Adrenal gland (tissue), 12 donors: ENCODE measurements around the gene LHFPL6. TPM values are rescaled to one million over a fixed set of nuclear protein-coding genes. Genes with fewer than 3 reads are reported as not detected.

Source experiments
- DNase-seq, 7 donors: peaks; one replicate each; pipeline ENCODE4 v3.0.0-alpha.2; 2019 to 2020
- H3K27ac ChIP-seq, 5 donors: fragments of 200-600 bp; sonication (generic) in 4 of 5; 1 replicate in 3 of 5; 2 replicates in 2 of 5; pipeline versions ENCODE4 v1.5.1 to v1.8.0; 2016 to 2020; ENCODE audit warnings: mild to moderate bottlenecking in 1 of 5
- H3K27me3 ChIP-seq: fragments of 200-600 bp; 2 replicates; pipeline ENCODE4 v1.8.0; 2021
- H3K36me3 ChIP-seq, 2 donors: fragments of 200-600 bp; replicated peaks in 1 of 2; 1 replicate in 1 of 2; 2 replicates in 1 of 2; pipeline versions ENCODE4 v1.5.1 to v1.8.0; 2018 to 2022
- H3K4me1 ChIP-seq, 2 donors: fragments of 200-600 bp; replicated peaks in 1 of 2; 1 replicate in 1 of 2; 2 replicates in 1 of 2; pipeline versions ENCODE4 v1.5.1 to v1.8.0; 2018 to 2021
- H3K4me3 ChIP-seq, 4 donors: fragments of 200-600 bp; sonication (generic) in 3 of 4; one replicate each; pipeline ENCODE4 v1.5.1; 2016 to 2018
- H3K9me3 ChIP-seq, 3 donors: fragments of 200-600 bp; sonication (generic) in 1 of 3; replicated peaks in 1 of 3; 1 replicate in 2 of 3; 2 replicates in 1 of 3; pipeline versions ENCODE4 v1.5.1 to v1.8.0; 2016 to 2021
- CTCF ChIP-seq, 6 experiments: fragments of 450-650 bp in 4 of 6; fragments of 200-600 bp in 2 of 6; sonication (generic) in 1 of 6; IDR thresholded peaks; 1 replicate in 5 of 6; 2 replicates in 1 of 6; pipeline versions ENCODE4 v1.5.1 to v1.8.0; 2016 to 2021; ENCODE audit warnings: antibody characterized with exemption in 6 of 6, mild to moderate bottlenecking in 2 of 6, moderate library complexity in 1 of 6
- POLR2A ChIP-seq, 2 donors: fragments of 450-650 bp; IDR thresholded peaks; one replicate each; pipeline ENCODE4 v1.6.1; 2017; ENCODE audit warnings: antibody characterized with exemption in 2 of 2, mild to moderate bottlenecking in 2 of 2, moderate library complexity in 1 of 2
- WGBS, 4 donors: extraction: QIAGEN DNeasy Blood & Tissue Kit in 2 of 4; methylation state at CpG; one replicate each; pipeline versions ENCODE4 v1.1.5 to v1.1.7; 2013 to 2017; 5-methylcytosine and 5-hydroxymethylcytosine counted together
- intact Hi-C, 2 donors: fragments of 100-400 bp; cut with DNase I; formaldehyde crosslinking; loops; one replicate each; pipeline versions ENCODE4 v1.14.1 to v1.15.0; 2022 to 2023
- polyA plus RNA-seq, 3 donors: library from polyadenylated mRNA; stranded (reverse); fragments of 200-250 nt in 2 of 3; fragments of 350-450 nt in 1 of 3; fragmentation: Illumina TruSeq in 1 of 3; extraction: RNeasy Lipid Tissue Mini Kit (QIAGEN cat#74804) in 1 of 3; gene quantifications; one replicate each; pipeline ENCODE4 v1.2.3, GENCODE V29; 2013 to 2014
- total RNA-seq, 9 donors: library from RNA; depleted of rRNA in 4 of 9; stranded (reverse); fragments of >200 nt in 4 of 9; fragments of 120-200 nt in 1 of 9; fragmentation: NEBNext Ultra II Directional in 1 of 9; extraction: Animal tissue kit (Norgen Biotek cat#: 25700) in 1 of 9; gene quantifications; one replicate each; pipeline versions ENCODE4 v1.1.0 to v1.2.4, GENCODE V29; 2013 to 2023
- donor health status: healthy with polysubstance abuse.
- donor health status: Bipolar disorder and iron deficiency.
- donor health status: DM: yes; HTN: yes; CAD: no.
- donor health status: DM: no; HTN: no; CAD: no.
- donor health status: DM: no; HTN: no; CAD: no.
- donor health status: DM: yes; HTN: yes; CAD: no.

The LHFPL6 gene
- total and polyA plus RNA-seq, 12 donors, result 28.9 to 113 (median 46.6) TPM

- no peak for DNase-seq
- Histone ChIP-seq H3K4me1 (peaks cover 0 to 26% of the 10 kb centered on the region in 2 donors), H3K4me3 (peak overlapping the region in 1 of 4 donors; percentile 17), H3K27me3 (no peaks in the 10 kb centered on the region), H3K36me3 (no peaks in the 10 kb centered on the region), H3K27ac (peak overlapping the region in 2 of 5 donors; percentile 34 to 39), H3K9me3 (no peaks in the 10 kb centered on the region)
- TF ChIP-seq CTCF (IDR thresholded peaks at IDR 0.05) (no peak), POLR2A (IDR thresholded peaks at IDR 0.05) (no peak)
- intact Hi-C loops, result no loop called here
- whole genome bisulfite sequencing, 4 donors, result 43 to 52% (median 47%) methylated on average over 2 of the region's 2 CpGs
These were observed 211.2 kb downstream of the LHFPL6 start for GRCh38 chr13:39391761-39392160.

- Histone ChIP-seq H3K27ac (no peak overlapping the region), H3K4me3 (no peak overlapping the region), H3K36me3 (no peaks in the 10 kb centered on the region), H3K4me1 (peaks cover 0 to 15% of the 10 kb centered on the region in 2 donors), H3K9me3 (no peaks in the 10 kb centered on the region), H3K27me3 (no peaks in the 10 kb centered on the region)
- intact Hi-C loops, result no loop called here
- WGBS, 4 donors, result 79 to 95% (median 85%) methylated on average over 5 of the region's 5 CpGs
- DNase-seq, result no peak
- TF ChIP-seq POLR2A (IDR thresholded peaks at IDR 0.05), result no peak
- TF ChIP-seq CTCF (IDR thresholded peaks at IDR 0.05), result no peak
These were observed 214.0 kb downstream of the LHFPL6 start for GRCh38 chr13:39389013-39389412.

GRCh38 chr13:39385621-39386231, 217.3 kb downstream of the LHFPL6 start:
- 54 to 65% (median 59%) methylated on average over 3 of the region's 3 CpGs for WGBS, 4 donors
- Histone ChIP-seq H3K4me1 (peaks cover 0 to 10% of the 10 kb centered on the region in 2 donors), H3K9me3 (no peaks in the 10 kb centered on the region), H3K4me3 (no peak overlapping the region), H3K36me3 (no peaks in the 10 kb centered on the region), H3K27ac (no peak overlapping the region), H3K27me3 (no peaks in the 10 kb centered on the region)
- TF ChIP-seq CTCF (IDR thresholded peaks at IDR 0.05) (no peak), POLR2A (IDR thresholded peaks at IDR 0.05) (no peak)
- intact Hi-C loops, result no loop called here
- DNase-seq, result no peak

- no peak overlapping the region for H3K4me3 ChIP-seq
- H3K36me3 ChIP-seq, result no peaks in the 10 kb centered on the region
- no peak for DNase-seq
- no peaks in the 10 kb centered on the region for H3K27me3 ChIP-seq
- H3K9me3 ChIP-seq, result no peaks in the 10 kb centered on the region
- H3K4me1 ChIP-seq, result peaks cover 0 to 10% of the 10 kb centered on the region in 2 donors
- H3K27ac ChIP-seq, result no peak overlapping the region
- TF ChIP-seq CTCF (IDR thresholded peaks at IDR 0.05) (no peak), POLR2A (IDR thresholded peaks at IDR 0.05) (no peak)
- intact Hi-C loops, result no loop called here
- WGBS, 4 donors, result 70 to 85% (median 74%) methylated on average over 4 of the region's 4 CpGs
These were observed 217.8 kb downstream of the LHFPL6 start for GRCh38 chr13:39385154-39385553.
